HL-60 (cell line): ENCODE results near the gene KCNQ1.

Source experiments
- DNase-seq, 2 experiments: peaks; one replicate each; pipeline ENCODE4 v3.0.0-alpha.2; 2010 to 2020; ENCODE audit warnings: low read depth in 1 of 2, low spot score in 1 of 2
- H3K27ac ChIP-seq: fragments of 250-450 bp; sonication (Bioruptor Pico); replicated peaks from 2 replicates; pipeline ENCODE4 v1.5.1; 2020; ENCODE audit warnings: mild to moderate bottlenecking, moderate library complexity
- H3K27me3 ChIP-seq: fragments of 250-450 bp; sonication (Bioruptor Pico); 2 replicates; pipeline ENCODE4 v1.5.1; 2021; ENCODE audit warnings: mild to moderate bottlenecking, moderate library complexity; ENCODE audit not compliant: insufficient read depth, poor library complexity, severe bottlenecking
- H3K4me3 ChIP-seq: replicated peaks from 2 replicates; pipeline ENCODE4 v1.5.1; 2011; ENCODE audit warnings: mild to moderate bottlenecking, control low read depth, low read length; ENCODE audit not compliant: insufficient read depth
- GABPA ChIP-seq: IDR thresholded peaks from 2 replicates; pipeline ENCODE4 v1.6.1; 2012; ENCODE audit warnings: low read depth
- POLR2AphosphoS5 ChIP-seq: IDR thresholded peaks from 2 replicates; pipeline ENCODE4 v1.6.1; 2012; ENCODE audit warnings: low read depth
- SPI1 ChIP-seq: IDR thresholded peaks from 2 replicates; pipeline ENCODE4 v1.6.1; 2012; ENCODE audit warnings: low read depth, mild to moderate bottlenecking, borderline replicate concordance
- TF ChIP-seq, protein P1 (sequence below): IDR thresholded peaks from 2 replicates; pipeline ENCODE4 v1.6.1; 2012; ENCODE audit warnings: low read depth; ENCODE audit not compliant: insufficient replicate concordance
- TF ChIP-seq, protein P2 (sequence below): IDR thresholded peaks from one replicate; pipeline ENCODE4 v1.5.1; 2011; ENCODE audit warnings: low read length, control low read depth, inconsistent platforms; ENCODE audit not compliant: insufficient read depth

Gene KCNQ1

DNA sequence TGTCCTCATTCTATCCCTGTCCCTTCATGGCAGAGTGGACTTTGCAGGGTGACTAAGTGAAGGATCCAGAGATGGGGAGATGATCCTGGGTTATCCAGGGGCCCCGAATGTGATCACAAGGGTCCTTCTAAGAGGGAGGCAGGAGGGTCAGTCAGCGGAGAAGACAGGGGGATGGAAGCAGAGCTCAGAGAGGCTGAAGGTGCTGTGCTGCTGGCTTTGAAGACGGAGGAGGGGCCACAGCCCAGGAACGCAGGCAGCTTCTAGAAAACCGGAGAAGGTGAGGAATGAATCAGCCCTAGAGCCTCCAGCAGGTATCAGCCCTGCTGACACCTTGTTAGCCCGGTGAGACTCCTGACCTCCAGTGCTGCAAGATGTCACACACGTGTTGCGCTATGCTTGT, 377.1 kb downstream of the KCNQ1 start:
- Histone ChIP-seq H3K27ac (no peak overlapping the region), H3K27me3 (no peaks in the 10 kb centered on the region), H3K4me3 (no peak overlapping the region)
- DNase-seq, result no peak
- TF ChIP-seq, protein P1, sequence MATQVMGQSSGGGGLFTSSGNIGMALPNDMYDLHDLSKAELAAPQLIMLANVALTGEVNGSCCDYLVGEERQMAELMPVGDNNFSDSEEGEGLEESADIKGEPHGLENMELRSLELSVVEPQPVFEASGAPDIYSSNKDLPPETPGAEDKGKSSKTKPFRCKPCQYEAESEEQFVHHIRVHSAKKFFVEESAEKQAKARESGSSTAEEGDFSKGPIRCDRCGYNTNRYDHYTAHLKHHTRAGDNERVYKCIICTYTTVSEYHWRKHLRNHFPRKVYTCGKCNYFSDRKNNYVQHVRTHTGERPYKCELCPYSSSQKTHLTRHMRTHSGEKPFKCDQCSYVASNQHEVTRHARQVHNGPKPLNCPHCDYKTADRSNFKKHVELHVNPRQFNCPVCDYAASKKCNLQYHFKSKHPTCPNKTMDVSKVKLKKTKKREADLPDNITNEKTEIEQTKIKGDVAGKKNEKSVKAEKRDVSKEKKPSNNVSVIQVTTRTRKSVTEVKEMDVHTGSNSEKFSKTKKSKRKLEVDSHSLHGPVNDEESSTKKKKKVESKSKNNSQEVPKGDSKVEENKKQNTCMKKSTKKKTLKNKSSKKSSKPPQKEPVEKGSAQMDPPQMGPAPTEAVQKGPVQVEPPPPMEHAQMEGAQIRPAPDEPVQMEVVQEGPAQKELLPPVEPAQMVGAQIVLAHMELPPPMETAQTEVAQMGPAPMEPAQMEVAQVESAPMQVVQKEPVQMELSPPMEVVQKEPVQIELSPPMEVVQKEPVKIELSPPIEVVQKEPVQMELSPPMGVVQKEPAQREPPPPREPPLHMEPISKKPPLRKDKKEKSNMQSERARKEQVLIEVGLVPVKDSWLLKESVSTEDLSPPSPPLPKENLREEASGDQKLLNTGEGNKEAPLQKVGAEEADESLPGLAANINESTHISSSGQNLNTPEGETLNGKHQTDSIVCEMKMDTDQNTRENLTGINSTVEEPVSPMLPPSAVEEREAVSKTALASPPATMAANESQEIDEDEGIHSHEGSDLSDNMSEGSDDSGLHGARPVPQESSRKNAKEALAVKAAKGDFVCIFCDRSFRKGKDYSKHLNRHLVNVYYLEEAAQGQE, result no peak
- TF ChIP-seq SPI1, result no peak
- no peak for TF ChIP-seq GABPA
- TF ChIP-seq, protein P2, sequence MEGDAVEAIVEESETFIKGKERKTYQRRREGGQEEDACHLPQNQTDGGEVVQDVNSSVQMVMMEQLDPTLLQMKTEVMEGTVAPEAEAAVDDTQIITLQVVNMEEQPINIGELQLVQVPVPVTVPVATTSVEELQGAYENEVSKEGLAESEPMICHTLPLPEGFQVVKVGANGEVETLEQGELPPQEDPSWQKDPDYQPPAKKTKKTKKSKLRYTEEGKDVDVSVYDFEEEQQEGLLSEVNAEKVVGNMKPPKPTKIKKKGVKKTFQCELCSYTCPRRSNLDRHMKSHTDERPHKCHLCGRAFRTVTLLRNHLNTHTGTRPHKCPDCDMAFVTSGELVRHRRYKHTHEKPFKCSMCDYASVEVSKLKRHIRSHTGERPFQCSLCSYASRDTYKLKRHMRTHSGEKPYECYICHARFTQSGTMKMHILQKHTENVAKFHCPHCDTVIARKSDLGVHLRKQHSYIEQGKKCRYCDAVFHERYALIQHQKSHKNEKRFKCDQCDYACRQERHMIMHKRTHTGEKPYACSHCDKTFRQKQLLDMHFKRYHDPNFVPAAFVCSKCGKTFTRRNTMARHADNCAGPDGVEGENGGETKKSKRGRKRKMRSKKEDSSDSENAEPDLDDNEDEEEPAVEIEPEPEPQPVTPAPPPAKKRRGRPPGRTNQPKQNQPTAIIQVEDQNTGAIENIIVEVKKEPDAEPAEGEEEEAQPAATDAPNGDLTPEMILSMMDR, result no peak
- TF ChIP-seq POLR2AphosphoS5, result no peak

DNA sequence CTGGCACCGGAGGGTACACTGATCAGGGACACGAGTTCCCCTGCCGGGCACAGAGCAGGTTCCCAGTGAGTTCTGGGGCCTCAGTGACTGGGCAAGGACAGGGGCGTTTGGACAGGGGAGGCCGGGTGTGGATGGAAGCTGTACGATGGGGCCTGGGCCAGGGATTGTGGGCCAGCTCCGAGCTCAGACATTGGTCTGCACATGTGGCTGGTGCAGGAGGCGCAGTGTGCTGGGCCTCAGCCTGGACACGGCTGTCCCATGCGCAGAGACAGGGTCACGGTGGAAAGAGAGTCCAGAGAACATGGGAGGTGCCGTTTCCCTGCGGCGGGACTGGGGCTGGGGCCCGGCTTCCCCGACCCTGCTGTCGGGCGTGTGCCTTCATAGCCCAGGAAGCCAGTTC, 380.0 kb downstream of the KCNQ1 start:
- DNase-seq, result no peak
- TF ChIP-seq GABPA (no peak), POLR2AphosphoS5 (no peak), SPI1 (no peak)
- TF ChIP-seq, protein P1, result no peak
- TF ChIP-seq, protein P2, result no peak
- Histone ChIP-seq H3K27ac (peak overlapping the region; percentile 87), H3K4me3 (no peak overlapping the region), H3K27me3 (no peaks in the 10 kb centered on the region)

DNA sequence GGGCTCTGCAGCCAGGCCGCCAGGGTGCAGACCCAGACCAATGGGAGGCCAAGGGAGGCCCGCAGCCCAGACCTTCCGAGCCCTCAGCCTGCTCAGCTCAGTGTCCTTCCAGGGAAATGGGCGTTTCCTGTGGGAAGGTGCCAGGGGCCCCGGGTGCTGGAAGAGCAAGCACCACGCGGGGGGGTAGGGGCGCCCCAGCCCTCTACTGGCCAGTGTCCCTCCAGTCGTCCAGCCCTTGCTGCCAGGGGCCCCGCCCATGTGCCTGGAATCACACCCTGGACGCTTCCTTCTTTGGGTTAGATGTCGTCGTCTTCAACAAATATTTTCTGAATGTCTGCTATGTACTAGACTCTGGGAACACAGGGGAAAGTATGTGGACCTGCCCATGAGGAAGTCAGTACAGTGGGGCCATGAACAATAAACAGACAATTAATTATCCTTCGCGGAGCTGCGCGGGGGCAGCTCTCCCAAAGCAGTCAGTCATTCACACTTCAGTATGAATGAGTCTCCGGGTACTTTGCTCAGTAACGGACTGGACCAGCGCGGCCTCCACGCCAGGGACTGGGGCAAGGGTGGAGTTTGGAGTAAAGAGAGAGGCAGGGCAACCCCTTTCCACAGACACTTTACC, 380.6 kb downstream of the KCNQ1 start:
- Histone ChIP-seq H3K27ac (peak overlapping the region; percentile 87), H3K27me3 (no peaks in the 10 kb centered on the region), H3K4me3 (no peak overlapping the region; the same call in 1 of the 2 replicates)
- TF ChIP-seq, protein P1, result no peak
- TF ChIP-seq SPI1, result peak; percentile 57; the same call in 1 of the 2 replicates
- peak; percentile 15 to 27 for DNase-seq
